WI38 (cell line): ENCODE measurements around the gene NFIC.

Experiments
- H3K4me3 ChIP-seq: 2 replicates; pipeline ENCODE4 v1.5.1; 2011; ENCODE audit warnings: low read depth, mild to moderate bottlenecking, control low read depth, low read length
- CTCF ChIP-seq: IDR thresholded peaks from 2 replicates; pipeline ENCODE4 v1.5.1; 2012; ENCODE audit warnings: low read depth, mild to moderate bottlenecking, control low read depth, low read length

NFIC gene

GRCh38 chr19:3515891-3516422 is 149.6 kb downstream of the NFIC start:
- no peak for TF ChIP-seq CTCF
- no peak overlapping the region for H3K4me3 ChIP-seq

DNA sequence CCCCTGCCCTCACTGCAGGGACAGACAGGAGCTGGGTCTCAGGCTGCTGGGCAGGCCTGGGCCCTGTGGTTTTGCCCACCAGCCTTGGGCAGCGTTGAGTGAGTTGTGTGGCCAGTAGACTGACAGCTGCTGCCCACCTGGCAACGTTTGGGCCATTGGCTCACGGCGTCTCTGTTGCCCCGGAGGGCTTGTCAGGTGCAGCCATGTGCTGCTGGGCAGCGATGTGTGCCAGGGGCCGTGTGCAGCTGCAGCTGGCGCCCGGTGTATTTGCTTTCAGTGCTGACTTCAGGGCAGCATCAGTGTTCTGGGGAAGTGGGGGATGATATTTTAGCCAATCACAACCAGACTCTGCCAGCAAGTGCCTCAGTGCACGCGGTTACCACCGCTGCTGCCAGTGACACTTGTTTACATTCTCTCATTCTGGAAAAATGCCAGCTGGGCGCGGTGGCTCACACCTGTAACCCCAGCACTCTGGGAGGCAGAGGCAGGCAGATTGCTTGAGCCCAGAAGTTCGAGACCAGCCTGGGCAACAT is 150.4 kb downstream of the NFIC start:
- no peak overlapping the region for H3K4me3 ChIP-seq
- TF ChIP-seq CTCF: no peak

GRCh38 chr19:3517638-3518037 is 151.3 kb downstream of the NFIC start:
- no peak for TF ChIP-seq CTCF
- H3K4me3 ChIP-seq: no peak overlapping the region

DNA sequence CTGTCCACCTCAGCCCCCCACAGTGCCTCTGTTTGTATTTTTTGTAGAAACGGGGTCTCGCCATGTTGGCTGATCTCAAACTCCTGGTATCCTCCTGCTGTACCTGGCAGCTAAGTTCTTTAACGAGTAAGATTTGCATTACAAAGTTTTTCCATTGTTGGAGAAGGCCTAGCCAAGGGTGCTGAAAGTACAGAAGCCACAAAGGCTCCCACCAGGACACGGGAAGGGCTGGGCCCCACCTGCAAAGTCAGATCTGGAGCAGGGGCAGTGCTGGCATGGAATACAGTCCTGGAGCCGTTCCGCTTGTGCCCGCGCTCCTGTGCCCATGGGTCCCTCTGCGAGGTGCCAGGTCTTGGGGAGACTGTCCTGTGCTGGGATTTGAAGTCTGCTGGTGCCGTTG is 151.9 kb downstream of the NFIC start:
- TF ChIP-seq CTCF: no peak
- H3K4me3 ChIP-seq: no peak overlapping the region

GRCh38 chr19:3518659-3519058 is 152.3 kb downstream of the NFIC start:
- no peak for TF ChIP-seq CTCF
- no peak overlapping the region for H3K4me3 ChIP-seq
